ENCODE measurements around the gene TMEM161B.
"Not testable (repeated sequence)": the region's sequence is repeated elsewhere in the genome, so short reads cannot be mapped to it uniquely, and the experiment has no call there.

Gene TMEM161B

DNA sequence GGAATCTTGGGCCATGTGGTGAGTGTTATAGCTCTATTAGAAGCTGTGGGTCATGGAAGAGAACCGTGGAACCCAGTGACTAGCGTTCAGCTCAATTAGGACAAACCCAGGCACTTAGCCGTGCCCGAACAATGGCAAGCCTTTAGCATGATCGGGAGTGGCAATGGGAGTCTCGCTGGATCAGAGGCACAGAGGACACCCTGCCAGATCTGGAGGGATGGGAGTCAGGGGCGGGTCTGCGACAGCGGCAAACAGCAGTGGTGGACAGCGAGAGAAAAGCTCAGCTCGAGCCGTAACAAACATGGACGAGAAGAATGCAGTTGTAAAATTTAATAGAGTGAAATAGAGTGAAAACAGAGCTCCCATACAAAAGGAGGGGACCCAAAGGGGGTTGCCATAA is 91.2 kb downstream of the TMEM161B start:
- DNase-seq (ENCODE audit: low spot score): not testable (repeated sequence)

DNA sequence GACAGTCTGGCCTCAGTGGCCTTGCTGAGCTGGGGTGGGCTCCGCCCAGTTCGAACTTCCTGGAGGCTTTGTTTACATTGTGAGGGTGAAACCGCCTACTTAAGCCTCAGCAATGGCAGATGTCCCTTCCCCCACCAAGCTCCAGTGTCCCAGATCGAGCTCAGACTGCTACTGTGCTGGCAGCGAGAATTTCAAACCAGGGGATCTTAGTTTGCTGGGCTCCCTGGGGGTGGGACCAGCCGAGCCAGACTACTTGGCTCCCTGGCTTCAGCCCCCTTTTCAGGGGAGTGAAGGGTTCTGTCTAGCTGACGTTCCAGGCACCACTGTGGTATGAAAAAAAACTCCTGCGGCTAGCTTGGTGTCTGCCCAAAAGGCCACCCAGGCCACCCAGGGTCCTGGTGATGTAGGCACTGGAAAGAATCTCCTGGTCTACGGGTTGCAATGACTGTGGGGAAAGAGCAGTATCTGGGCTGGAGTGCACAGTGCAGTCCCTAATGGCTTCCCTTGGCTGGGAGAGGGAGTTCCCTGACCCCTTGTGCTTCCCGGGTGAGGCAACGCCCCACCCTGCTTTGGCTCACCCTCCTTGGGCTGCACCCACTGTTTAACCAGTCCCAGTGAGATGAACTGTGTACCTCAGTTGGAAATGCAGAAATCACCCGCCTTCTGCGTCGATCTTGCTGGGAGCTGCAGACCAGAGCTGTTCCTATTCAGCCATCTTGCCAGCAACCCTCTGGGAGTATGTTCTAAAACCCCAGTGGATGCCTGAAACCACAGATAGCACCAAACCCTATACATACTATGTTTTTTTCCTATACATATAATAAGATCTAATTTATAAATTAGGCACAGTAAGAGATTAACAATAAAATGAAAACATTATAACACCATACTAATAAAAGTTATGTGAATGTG is 95.5 kb downstream of the TMEM161B start:
- no peak for DNase-seq (ENCODE audit: low spot score)

DNA sequence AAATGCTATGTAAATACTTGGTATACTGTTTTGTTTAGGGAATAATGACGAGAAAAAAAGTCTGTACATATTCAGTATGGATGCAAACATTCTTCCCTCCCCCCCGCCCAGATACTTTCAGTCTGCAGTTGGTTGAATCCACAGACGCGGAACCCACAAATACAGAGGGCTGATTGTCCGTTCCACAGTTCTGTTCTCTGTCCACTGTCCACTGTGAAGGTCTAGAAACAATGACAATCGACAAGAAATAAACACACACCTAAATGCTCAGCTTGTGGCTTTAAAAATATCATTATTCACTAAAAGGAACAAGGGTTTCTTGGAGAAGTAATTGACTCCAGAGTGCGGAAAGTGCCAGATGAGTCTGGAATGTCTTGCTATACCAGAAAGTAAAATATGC is 109.1 kb downstream of the TMEM161B start:
- DNase-seq (ENCODE audit: low spot score): no peak

DNA sequence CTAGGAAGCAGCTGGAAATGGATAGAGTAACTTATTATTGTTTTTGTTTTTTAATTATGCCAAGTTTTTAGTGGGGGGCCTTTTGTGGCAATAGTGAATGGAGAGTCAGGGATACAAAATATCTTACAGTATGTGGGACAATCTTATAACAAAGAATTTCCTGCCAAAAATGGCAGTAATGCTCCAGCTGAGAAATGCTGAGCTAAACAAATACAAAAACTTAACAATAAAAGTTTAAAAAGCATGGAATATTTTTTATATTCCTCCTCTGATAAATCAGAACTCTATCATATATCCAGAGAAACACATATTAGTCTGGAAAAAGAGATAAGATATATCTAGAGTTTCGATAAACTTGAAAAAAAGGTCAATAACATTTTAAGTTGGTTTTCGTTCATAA is 110.6 kb downstream of the TMEM161B start:
- DNase-seq (ENCODE audit: low spot score): no peak

DNA sequence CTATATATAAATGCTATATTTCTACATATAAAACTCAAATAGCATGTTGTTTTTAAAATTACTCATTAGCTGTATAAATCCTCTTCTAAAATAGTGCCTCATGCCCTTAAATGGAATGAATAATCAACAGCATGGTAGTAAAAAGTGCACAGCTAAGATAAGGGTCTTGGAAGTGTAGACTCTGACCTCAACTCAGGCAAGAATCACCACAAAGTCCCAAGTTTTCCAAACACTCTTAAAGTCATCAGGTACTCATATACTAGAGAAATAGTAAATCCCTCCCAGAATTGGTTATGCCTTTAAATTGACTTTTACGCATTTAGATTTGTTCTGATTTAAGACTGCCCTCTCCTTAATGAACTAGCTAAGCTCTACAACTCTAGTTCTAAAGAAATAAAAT is 113.8 kb downstream of the TMEM161B start:
- no peak for DNase-seq (ENCODE audit: low spot score)

DNA sequence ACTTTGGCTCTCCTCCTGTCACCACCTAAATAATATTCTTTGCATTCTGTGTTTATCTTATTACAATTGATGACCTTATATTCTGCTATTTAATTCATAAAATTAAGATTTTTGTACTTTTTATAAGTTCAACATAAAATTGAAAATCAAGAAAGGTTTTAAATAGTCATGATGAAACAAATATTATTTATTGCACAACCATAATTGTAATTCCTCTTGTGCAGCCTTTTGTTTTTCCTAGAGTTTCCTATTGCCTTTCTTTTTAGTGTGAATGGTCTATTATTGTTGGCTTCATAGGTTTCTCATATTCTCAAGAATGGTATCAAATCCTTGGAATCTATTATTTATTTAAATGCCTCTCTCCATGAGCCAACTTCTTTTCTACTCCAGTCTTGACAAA is 117.9 kb downstream of the TMEM161B start:
- DNase-seq (ENCODE audit: low spot score): no peak

DNA sequence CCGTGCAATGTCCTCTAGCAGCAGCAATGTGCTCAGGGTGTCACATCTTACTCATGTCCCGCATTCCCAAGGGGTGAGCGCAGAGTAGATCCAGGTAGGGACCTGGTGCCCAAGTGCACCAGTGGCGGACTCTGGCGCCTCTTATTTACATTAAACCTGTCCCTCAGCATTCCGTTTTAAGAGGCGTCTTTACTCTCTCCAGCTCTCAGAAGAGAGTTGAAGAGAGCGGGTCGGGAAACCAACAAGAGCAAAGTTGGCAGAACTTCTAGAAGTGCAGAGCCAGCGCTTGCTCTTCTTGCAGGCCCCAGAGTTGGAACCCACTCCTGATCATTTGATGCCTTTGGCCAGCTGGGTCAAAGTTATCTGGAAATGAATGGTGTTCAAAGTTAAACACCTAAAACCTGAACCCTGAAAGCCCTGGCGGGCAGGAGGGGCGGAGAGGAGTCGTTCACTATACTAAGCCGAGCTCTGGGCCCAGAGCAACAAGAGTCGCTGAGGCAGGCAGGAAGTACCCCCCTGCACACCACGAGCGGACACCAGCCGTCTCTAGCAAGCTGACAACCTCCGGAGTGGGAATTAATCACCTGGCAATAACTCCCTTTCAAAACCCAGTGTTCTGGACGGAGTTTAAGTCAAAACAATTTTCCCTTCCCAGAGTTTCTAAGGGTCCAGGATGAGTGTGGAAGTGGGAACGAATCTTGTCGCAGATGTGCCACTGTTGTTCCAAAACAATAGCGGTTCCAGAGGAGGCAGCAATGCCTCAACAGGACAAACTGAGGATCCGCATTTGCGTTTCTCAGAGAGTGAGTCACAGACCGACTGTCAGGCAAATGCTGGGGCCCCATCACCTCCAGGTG is 122.8 kb downstream of the TMEM161B start:
- DNase-seq (ENCODE audit: low spot score): no peak

DNA sequence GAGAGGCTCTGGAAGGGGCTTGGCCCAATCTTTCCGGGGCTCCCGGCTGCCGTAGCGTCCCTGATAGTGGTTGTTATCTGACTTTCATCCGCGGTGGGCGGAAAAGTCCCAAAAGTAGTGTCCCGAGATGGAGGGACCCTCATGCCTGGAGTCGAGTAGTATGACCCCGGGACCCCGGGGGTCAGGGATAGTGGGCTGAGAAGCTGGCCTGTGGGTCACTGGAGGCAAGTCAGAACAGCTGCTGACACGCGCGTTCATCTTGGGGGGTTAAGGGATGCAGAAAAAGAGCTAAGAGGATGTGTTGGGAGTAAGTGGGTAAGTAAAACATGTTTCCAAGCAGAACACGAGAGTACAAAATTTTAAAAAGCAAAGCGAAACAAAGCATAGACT is 123.4 kb downstream of the TMEM161B start:
- DNase-seq (ENCODE audit: low spot score): no peak
